ENCODE measurements around the gene CKAP2.
A peak's percentile ranks its signal among the peaks of the same experiment; 100 is the strongest.
"Not testable (repeated sequence)": the region's sequence is repeated elsewhere in the genome, so short reads cannot be mapped to it uniquely, and the experiment has no call there.

Gene CKAP2

DNA sequence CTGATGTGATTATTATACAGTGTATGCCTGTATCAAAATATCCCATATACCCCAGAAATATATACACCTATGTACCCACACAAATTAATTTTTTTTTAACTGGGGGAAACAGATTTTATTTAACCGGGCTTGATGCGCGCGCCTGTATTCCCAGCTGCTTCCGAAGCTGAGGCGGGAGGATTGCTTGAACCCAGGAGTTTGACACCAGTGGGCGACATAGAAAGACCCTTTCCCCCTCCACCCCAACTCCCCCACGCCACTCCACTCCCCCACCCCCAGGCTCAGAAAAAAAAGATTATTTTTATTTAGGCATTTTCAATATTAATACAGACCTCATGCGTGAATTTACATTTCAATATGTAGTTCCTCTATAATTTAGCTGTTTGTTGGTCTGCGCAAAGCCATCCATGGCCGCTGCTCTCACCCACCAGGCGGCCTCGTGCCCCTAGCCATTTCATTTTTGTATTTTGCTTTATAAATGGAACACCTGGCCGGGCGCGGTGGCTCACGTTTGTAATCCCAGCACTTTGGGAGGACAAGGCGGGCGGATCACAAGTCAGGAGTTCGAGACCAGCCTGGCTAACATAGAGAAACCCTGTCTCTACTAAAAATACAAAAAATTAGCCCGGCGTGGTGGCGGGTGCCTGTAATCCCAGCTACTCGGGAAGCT is 4.0 kb upstream of the CKAP2 start:
- DNase-seq (ENCODE audit: low read depth) = no peak

DNA sequence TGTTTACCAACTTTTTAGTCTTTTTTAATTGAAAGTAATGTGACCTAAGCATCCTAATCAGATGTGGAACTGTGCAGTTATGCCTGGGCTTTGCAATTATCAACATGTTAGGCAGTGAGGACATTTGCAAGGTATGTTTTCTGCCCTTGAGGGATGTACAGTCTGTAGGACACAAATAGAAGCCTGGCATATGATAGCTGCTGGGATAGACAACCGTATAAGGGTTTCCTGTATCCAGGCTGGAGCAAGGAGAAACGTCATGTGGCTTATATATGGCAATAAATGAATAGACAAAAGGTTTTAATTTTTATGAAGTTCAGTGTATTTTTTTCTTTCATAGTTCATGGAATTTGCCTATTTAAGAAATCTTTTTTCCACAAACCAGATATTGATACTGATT is 2.8 kb upstream of the CKAP2 start:
- no peak for DNase-seq (ENCODE audit: low read depth)

DNA sequence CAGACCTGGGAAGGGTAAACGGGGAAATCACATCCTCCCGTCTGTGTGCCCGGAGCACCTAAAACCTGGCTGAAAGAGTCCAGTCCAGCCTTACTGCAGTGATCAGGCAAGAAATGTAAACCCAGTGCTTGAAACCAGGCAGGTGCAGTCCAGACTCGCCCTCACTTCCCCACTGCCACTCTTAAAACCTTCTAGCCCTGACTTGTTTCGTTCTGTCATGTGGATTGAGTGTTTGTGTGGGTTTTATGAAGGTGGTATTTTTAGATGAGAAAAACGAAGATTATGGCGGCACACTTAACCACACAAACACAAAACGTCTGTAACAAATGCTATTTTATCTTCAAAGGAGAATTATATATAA is 839 bp upstream of the CKAP2 start:
- no peak for DNase-seq (ENCODE audit: low read depth)

DNA sequence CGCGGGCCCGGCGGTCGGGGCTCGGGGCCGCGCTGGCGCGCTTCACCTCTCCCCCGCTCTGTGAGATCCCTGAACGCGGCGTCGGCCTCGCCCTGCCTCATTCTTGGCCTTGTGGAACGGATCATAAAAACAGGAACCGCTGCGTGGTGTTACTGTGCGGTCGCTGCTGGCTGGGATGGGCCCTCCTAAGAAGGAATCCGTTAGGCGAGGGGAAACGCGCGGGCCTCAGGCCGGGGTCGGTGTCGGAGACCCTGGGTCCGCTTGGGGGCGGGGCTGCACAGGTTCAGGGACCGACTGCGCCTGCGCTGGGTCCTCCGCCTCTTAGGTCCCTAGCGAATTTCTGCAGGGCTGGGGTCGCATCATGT is 381 bp downstream of the CKAP2 start:
- peak; percentile 61 for DNase-seq (ENCODE audit: low read depth)

DNA sequence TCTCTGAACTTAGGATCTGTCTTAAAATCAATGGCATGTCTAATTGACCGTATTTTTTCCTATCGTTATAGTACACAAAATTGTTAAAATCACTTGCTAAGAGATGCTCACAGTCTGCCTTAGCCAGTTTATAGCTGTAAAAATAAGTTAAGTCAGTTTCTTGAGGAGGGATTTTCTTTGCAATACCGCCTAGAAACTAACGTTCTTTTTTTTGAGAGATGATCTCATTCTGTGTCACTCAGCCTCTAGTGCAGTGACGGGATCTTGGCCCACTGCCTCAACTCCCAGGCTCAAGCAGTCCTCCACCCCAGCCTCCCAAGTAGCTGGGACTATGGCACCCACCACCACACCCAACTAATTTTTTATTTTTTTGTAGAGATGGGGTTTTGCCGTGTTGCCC is 4.4 kb downstream of the CKAP2 start:
- no peak for DNase-seq (ENCODE audit: low read depth)

DNA sequence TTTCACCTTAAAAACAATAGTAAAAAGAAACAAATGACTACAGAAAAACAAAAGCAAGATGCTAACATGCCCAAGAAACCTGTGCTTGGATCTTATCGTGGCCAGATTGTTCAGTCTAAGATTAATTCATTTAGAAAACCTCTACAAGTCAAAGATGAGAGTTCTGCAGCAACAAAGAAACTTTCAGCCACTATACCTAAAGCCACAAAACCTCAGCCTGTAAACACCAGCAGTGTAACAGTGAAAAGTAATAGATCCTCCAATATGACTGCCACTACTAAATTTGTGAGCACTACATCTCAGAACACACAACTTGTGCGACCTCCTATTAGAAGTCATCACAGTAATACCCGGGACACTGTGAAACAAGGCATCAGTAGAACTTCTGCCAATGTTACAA is 6.0 kb downstream of the CKAP2 start:
- no peak for DNase-seq (ENCODE audit: low read depth)

DNA sequence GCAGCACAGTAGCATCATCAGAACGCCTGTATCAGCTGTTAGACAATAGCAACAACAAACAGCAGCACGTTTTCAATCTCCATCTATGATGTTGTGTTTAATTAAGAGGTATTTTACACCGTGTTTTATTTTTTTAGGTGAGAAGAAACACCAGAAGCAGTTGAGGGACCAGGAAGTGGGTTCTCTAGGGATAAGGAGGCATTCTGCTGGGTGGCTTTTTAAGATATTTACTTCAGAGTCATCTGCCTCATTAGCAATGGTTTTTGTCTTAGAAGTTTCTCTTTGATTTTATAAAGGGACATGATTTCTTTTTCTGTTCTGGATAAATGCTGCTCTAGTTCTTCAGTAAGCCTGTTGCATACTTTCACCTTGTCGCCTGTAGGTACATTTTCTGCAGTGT is 8.2 kb downstream of the CKAP2 start:
- no peak for DNase-seq (ENCODE audit: low read depth)

DNA sequence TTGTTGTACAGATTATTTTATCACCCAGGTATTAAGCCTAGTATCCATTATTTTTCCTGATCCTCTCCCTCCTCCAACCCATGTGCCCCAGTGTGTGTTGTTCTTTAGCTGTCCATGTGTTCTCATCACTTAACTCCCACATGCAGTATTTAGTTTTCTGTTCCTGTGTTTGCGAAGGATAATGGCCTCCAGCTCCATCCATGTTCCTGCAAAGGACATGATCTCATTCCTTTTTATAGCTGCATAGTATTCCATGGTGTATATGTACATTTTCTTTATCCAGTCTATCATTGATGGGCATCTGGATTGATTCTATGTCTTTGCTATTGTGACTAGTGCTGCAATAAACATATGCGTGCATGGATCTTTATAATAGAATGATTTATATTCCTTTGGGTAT is 13.2 kb downstream of the CKAP2 start:
- DNase-seq (ENCODE audit: low read depth) = not testable (repeated sequence)

DNA sequence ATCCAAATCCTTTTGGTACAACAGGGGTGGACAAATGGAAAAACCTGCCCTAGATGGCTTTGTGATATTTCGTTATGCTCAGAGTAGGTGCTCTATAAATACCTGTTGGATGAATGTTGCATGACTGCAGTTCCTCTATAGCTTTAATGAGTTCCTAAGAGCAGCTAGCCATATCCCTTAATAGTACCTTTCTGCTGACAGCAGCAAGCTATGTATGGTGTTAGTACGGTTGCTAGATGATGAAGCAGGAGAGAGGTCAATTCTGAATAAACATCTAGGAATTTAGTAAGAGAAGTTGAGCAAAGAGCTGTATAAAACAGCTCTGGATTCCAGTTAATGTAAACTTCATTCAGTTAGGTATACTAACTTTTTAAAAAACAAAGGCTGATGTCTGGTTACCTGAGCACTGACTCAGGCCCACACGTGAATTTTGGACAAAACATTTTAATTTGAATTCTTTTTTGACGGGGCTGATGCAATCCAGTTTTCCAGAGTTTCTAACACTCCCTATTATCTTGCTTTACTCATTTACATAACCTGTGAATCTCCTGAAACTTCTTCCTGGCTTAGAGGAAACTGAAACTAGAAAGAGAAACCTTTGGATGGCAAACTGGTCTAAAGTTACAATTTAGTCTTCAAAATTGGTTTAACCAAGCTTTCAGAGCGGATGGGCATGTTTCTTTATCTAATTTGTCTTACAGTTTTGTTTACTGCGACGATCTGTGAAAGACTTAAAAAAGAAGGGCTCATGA is 25.6 kb downstream of the CKAP2 start:
- DNase-seq (ENCODE audit: low read depth) = not testable (repeated sequence)

DNA sequence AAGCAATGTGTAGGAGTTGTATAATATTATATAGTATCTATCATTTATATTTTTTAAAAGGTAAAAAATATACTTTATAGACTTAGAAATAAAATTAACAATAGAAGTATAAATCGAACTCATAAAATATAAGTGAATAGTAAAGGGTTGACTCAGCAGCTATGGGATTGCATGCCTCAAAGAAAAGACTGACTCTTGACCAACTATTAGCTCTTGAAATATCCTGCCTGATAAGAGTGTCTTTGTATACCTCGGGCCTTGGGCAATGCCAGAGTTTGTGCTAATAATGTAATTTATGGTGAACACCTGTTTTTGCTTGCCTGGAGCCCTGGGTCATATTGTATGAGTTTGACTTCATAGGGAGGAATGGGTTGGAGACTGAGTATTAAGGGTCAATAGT is 31.8 kb downstream of the CKAP2 start:
- not testable (repeated sequence) for DNase-seq (ENCODE audit: low read depth)

DNA sequence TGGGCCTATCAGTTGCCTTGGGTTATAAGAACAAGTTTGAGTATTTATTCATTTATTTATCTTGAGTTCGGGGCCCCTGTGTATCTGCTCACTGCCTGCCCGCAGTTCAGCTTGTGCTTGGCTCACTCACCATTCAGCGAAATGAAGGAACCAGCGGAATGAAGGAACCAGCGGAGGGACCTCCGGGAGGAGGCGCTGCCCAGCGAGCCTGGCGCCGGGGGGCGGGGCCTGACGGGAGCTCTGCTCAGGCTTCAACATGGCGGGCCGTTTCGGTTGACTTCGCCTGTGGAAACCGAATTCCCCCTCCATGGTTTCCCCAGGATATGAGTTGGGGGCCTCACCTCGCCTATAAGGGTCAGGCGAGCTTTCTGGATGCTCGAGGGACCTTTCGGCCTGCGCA is 33.5 kb downstream of the CKAP2 start:
- not testable (repeated sequence) for DNase-seq (ENCODE audit: low read depth)

DNA sequence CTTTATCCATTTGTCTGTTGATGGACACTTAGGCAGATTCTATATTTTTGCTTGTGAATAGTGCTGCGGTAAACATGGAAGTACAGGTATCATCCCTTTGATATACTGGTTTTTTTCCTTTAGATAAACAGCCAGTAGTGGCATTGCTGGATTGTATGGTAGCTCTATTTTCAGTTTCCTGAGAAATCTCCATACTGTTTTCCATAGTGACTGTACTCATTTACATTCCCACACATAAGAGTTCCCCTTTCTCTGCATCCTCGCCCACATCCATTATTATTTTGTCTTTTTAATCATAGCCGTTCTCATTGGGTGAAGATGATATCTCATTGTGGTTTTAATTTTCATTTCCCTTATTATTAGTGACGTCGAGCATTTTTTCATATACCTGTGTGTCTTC is 35.7 kb downstream of the CKAP2 start:
- DNase-seq (ENCODE audit: low read depth) = not testable (repeated sequence)

DNA sequence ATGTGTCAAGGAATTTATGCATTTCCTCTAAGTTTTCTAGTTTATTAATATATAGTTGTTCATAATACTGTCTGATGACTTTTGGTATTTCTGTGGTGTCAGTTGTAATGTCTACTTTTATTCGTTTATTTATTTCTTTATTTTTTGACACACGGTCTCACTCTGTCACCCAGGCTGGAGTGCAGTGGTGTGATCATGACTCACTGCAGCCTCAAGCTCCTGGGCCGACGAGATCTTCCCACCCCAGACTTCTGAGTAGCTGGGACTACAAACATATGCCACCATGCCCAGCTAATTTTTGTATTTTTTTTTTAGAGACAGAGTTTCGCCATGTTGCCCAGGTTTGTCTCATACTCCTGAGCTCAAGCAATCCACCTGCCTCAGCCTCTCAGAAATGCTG is 39.0 kb downstream of the CKAP2 start:
- not testable (repeated sequence) for DNase-seq (ENCODE audit: low read depth)

DNA sequence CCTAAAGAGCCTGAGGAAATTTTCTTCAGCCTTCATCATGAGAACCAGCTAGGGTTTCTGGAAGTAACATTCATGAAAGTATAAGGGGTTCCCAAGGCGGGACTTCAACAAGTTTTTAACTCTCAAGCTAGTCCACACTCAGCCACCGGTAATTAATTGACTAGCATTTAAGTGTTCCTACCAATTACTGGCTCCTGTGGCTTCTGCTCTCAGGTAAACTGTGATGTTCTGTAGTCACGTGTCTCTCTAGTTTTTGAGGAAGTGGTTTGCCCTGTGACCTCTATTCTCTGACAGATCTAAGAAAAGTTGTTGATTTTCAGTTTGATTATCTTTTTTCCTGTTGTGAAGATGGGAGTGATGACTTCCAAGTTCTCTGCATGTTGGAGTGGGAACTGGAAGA is 42.7 kb downstream of the CKAP2 start:
- DNase-seq (ENCODE audit: low read depth) = not testable (repeated sequence)

DNA sequence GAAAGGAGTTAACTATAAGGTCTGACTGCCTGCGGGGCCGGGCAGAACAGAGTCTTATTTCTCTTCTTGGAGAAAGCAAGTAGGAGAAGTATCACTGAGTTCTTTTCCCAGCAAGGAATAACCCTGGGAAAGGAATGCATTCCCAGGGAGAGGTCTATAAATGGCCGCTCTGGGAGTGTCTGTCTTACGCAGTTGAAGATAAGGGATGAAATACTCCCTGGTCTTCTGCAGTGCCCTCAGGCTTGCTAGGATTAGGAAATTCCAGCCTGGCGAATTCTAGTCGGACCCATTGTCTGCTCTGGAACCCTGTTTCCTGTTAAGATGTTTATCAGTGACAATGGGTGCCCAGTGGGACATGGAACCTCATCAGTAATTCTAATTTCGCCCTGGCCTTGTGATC is 47.0 kb downstream of the CKAP2 start:
- not testable (repeated sequence) for DNase-seq (ENCODE audit: low read depth)

DNA sequence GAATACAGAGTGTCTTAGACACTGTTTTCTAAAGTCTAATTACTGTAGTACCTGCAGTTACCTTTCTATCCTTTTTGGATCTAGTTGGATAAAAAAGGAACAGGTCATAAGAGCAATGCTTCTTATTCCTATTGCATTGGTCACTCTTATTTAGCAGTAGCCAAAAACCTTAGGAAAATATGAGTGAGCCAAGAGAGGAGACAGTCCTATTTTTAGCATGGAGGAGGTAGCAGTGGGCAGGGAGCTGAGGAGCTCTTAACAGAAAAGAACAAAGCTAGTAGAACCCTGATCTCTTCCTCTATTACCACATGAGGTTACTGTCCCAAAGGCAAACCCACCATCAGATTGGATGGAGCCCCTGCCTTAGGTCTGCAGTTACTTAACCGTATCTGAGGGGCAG is 50.6 kb downstream of the CKAP2 start:
- DNase-seq (ENCODE audit: low read depth) = not testable (repeated sequence)

DNA sequence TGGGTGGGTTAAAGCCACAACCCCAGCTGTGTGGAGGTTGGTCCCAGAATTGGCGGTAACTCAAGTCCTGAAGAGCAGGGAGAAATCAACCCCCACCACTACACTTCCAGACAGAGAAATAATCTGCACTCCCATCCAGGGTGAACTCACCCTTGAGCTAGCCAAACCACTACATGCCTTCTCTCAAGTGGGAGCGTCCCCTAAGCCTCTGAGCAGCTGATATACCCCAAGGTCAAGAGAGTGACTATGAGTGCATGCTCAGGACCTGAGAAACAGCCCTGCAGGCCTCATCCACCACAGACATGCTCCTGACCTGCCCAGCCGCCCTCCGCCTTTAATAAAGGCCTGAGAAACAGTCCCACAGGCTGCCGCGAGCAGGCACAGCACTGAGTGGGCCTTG is 54.3 kb downstream of the CKAP2 start:
- not testable (repeated sequence) for DNase-seq (ENCODE audit: low read depth)

DNA sequence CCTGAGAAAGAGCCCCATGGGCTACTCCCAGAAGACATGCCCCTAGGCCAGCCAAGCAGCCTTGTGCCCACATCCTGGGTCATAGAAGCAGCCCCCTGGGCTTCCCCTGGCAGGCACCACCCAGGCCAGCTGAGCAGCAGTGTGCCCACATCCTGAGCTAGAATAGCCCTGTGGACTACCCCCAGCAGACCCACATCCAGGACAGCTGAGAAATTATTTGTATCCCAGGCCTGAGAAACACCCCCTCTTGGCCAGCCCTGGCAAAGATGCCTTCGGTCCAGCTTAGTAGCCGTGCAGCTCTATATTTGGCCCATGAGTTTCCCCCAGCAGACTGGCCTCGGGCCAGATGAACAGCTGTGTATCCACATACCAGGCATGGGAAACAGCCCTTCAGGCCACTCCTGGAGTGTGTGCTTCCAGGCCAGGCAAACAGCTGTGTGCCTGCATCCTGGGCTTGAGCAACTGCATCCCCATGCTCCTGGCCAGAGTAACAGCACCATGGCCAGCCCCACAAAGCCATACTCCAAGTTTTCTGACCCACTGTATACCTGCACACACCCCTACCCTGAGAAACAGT is 55.0 kb downstream of the CKAP2 start:
- DNase-seq (ENCODE audit: low read depth) = not testable (repeated sequence)

DNA sequence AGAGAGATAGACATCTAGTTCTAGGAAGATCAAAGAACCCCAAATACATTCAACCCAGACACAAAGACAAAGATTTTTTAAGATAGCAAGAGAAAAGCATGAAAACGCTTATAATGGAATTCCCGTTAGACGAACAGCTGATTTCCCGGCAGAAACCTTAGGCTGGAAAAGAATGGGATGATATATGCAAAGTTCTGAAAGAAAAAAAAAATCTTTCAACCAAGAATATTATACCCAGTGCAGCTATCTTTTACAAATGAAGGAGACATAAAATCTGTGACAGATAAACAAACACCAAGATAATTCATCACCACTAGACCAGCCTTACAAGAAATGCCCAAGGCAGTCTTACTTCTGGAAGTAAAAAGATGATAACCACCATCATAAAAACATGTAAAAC is 56.3 kb downstream of the CKAP2 start:
- DNase-seq (ENCODE audit: low read depth) = not testable (repeated sequence)

DNA sequence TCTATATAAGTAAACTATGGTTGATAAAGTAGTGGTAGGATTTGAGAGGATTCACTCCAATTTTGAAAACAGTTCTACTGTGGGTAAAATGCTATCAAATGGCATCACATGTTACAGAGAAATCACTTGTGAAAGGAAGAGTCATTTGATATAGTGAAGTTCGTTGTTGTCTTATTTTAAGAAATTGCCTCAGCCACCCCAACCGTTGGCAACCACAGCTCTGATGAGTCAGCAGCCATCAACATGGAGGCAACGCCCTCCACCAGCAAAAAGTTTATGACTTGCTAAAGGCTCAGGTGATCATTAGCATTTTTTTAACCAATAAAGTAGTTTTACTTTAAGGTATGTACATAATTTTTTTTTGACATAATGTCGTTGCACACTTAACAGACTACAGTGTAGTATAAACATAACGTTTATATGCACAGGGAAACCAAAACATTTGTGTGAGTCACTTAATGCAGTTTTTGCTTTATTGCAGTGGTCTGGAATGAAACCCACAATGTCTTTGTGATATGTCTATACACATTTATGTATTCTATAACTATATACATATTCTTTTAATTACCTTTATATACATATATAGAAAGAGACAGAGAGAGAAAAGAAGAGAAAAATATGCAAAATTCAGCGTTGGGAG is 58.8 kb downstream of the CKAP2 start:
- DNase-seq (ENCODE audit: low read depth) = not testable (repeated sequence)

DNA sequence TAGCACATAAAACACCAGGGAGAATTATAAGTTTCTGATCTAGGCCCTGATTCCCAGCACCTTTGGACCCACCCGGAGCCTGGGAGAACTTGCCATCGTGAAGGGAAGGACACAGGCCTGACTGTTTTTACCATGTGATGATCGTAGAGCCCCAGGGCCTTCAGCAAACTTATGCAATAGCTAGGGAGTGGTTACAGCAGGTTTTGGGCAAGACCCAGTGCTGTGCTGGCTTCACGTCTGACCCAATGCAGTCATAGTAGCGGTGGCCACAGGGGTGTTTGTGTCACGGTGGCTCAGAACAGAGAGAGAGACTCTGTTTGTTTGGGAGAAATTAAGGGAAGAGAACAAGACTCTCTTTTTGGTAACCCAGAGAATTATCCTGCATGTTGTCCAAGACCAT is 68.0 kb downstream of the CKAP2 start:
- not testable (repeated sequence) for DNase-seq (ENCODE audit: low read depth)
